ENCODE measurements around the gene PHF23.

Gene PHF23

GRCh38 chr17:7221278-7222092 is 17.8 kb downstream of the PHF23 start:
- in situ Hi-C loops (cut with MboI; ENCODE audit: low sequenced_read_pairs) = no loop called here

- in situ Hi-C loops (cut with MboI; ENCODE audit: low sequenced_read_pairs) = no loop called here
Observed at GRCh38 chr17:7220593-7221277, 18.5 kb downstream of the PHF23 start.

- in situ Hi-C loops (cut with MboI; ENCODE audit: low sequenced_read_pairs) = no loop called here
Observed at GRCh38 chr17:7219812-7220592, 19.3 kb downstream of the PHF23 start, which contains the start of the genes ACADVL and DLG4. TSS of gene ACADVL (plus strand) at chr17:7219938. CDS start at chr17:7219985, 47 bp downstream. TSS of gene DLG4 (minus strand) at chr17:7219836.

- in situ Hi-C loops (cut with MboI; ENCODE audit: low sequenced_read_pairs) = no loop called here
Observed at GRCh38 chr17:7219229-7219811, 19.9 kb downstream of the PHF23 start.

DNA sequence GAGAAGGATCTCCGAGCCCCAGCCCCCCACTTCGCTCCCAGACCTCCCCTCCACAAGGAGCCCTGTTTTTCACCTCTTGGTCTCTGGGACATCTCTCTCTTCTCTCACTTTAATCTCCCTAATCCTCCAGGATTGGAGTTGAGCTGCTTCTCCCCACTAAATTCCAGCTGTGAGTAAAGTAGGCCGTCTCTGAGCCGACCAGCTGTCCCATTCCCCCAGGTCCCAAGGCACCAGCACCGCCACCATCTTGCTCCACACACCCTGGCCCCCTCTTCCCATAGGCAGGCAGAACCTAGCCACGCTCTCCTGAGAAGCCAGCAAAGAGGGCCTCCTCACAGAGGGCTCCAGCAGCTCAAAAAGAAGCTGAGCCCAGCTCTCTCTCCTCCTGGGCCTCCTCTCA is 20.5 kb downstream of the PHF23 start:
- in situ Hi-C loops (cut with MboI; ENCODE audit: low sequenced_read_pairs) = no loop called here

GRCh38 chr17:7218166-7218565 is 21.1 kb downstream of the PHF23 start:
- in situ Hi-C loops (cut with MboI; ENCODE audit: low sequenced_read_pairs) = no loop called here

DNA sequence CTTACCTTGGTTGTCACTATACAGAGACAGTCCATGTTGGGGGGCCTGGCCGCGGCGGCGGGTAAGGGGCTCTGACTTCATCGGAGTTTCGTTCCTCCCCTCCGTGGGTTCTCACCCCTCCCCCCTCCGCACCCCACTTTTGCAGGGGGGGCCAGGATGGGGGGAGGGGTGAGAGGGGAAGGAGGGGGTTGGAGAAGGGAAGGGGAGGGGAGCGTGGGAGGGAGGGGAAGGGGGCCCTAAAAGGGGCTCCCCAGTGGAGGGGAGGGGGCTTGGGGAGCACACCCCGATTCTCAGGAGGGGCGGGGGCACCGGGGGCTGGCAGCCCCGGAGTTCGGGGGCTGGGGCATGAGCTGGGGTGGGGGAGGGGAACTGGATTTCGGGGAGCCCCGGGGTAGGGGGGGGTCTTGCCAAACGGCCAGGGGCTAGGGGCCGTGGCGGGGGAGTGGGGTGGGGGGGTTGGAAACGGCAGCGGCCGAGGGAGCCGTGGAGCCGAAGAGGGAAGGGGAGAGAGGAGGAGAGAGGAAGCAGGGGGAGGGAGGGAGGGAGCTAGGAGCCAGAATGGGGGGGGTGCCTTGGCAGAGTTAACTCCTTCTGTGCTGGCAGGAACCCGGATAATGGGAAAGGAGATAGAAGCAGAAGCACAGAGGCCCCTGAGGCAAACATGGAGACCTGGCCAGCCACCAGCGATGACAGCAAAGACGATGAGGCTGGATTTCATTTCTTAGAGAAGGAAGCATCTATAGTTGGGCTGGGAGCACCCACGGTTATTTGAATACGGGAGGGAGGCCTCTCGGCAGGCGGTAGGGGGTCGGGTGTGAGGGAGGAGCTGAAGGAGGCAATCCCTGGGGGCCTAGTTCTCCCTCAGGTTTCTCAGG is 21.9 kb downstream of the PHF23 start:
- in situ Hi-C loops (cut with MboI; ENCODE audit: low sequenced_read_pairs) = no loop called here

- in situ Hi-C loops (cut with MboI; ENCODE audit: low sequenced_read_pairs) = no loop called here
Observed at GRCh38 chr17:7216242-7217112, 22.8 kb downstream of the PHF23 start.

- in situ Hi-C loops (cut with MboI; ENCODE audit: low sequenced_read_pairs) = no loop called here
Observed at GRCh38 chr17:7215652-7216180, 23.5 kb downstream of the PHF23 start.

DNA sequence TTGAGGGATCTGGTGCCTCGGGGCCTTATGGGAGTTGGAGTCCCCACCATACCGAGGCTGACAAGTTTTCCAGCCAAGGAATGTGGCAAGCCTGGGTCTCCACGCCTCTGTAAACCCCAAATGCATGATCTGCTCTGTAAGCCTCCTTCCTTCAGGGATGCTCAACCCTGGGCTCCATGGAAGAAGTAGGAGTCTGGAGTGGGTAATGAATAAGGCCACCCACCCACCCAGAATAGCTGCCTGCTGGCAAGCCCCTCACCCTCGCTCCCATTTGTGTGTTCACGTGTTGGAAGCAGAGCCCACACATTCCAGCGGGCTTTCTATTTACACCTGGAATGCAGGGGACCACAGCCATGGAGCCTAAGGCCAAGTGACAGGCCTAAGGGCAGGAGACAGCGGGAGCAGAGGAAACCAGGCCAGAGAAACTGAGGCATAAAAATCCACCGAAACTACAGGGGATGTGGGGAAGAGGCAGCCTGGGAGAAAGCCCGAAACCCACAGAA is 24.1 kb downstream of the PHF23 start:
- in situ Hi-C loops (cut with MboI; ENCODE audit: low sequenced_read_pairs) = no loop called here

DNA sequence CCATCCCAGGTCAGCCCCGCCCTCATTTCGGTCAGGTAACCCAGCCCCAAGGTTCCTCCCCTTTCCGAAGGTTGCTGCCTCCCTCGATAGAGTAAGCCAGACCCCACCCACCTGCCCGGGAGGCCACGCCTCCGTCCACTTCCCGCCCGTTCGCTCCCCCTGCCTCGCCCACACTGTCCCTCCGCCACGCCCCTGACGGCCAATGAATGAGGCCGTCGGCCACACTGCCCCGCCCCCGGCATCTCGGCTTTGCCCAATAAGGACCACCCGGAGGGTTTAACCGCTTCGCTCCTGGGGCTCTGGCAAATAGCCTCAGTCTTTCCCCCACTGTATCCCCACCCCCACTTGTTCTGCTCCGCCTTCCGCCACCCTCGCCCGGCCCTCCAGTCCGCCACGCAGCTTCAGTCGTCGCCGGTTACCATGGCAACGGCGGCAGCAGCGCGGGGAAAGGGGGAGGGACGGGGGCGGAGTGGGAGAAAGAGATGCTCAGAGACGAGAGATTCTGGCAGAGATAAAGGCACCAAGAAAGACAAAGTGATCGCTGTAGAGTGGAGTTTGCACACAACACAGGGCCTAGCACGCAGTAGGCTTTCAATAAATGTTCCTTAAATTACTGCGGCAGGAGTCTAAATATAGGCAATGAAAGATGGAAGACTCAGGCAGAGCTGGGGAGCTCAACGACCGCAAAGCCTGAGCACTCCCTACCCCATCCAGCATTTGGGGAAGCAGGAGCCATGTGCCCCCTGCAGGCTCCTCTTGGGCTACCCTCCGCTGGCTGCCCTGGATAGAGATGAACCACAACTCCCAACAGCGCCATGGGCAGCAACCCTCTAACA is 24.7 kb downstream of the PHF23 start:
- in situ Hi-C loops (cut with MboI; ENCODE audit: low sequenced_read_pairs) = no loop called here

DNA sequence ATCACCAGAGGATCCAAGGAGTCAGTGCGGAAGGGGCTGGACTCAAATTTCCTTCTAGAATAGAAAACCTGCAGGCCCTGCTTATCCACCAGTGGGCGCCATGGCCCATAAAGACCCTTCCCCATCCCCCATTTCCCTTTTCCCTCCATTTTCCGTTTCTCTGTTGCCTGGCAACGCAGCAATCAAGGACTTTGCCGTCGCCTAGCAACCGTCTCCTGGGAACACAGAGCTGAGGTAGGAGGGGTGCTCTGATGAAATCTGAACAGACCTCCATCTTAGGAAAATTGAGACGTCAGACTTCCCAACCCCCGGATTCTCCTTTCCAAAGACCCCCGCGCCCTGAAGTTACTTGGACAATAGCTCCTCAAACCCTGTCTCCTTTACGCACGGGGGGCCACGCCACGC is 25.4 kb downstream of the PHF23 start:
- in situ Hi-C loops (cut with MboI; ENCODE audit: low sequenced_read_pairs) = no loop called here

DNA sequence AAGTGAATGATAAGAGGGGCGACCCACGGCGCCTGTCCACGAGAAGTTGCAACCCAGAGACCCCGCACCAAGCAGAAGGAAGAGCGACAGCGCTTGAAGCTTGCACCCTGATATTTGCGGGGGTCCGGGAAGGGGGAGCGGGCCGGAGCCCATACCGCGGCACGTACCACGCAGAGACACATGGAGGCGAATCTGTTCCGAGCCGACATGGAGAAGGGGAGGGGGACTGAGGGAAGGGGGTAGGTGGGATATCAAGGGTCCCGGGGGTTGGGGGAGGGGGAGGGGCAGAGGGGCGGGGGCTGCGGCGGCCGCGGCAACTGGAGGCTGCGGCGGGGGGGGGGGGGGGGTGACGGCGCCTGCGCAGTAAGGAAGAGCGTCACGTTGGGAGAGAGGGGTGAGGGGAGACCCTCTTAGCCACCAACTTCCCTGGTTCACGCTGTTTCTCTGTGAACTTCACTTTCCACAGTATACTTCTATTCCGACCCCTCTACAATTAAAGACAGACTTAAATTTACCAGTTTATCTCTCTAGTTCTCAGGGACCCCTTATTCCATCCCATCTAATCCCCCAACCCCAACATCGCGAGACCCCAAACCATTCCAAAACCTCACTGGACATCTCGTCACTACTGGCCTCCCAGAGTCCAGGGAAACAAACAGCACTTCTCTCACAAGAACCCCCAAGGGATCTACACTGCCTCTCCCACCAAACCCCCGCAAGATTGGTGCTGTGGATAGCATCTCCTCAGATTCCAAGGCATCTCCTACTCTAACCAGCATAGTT is 27.6 kb downstream of the PHF23 start:
- in situ Hi-C loops (cut with MboI; ENCODE audit: low sequenced_read_pairs) = no loop called here

DNA sequence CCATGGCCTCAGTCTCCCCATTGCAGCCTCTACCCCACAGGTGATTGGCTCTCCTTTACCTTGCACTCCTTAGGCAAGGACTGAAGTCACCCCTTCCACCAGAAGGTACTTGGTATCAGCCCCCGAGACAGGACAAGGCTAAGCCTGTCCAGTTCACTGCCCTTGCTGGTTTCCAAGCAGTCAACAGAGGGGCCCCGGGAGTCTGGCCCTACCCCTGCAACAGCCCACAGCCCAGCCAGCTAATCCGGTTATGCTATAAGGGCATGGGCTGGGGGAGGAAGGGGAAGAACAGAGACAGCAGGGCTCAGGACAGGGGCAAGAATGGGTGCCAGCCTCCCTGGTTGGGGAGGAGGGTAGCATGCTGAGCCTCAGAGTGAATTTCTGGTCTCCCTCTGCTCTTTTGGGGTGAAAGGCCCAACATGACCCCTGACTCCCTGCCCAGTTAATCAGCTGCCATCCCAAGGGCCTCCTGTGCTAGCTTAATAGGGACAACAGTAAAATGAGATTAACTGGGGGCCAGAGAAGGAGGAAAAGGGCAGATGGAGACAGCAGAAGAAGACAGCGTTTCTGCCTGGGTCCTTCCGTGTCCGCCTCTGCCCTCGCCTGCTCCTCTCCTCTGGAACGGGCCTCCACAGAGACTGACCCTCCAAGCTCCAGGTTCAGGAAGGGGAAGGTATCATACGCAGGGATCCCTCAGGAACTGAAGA is 30.4 kb downstream of the PHF23 start:
- in situ Hi-C loops (cut with MboI; ENCODE audit: low sequenced_read_pairs) = no loop called here

DNA sequence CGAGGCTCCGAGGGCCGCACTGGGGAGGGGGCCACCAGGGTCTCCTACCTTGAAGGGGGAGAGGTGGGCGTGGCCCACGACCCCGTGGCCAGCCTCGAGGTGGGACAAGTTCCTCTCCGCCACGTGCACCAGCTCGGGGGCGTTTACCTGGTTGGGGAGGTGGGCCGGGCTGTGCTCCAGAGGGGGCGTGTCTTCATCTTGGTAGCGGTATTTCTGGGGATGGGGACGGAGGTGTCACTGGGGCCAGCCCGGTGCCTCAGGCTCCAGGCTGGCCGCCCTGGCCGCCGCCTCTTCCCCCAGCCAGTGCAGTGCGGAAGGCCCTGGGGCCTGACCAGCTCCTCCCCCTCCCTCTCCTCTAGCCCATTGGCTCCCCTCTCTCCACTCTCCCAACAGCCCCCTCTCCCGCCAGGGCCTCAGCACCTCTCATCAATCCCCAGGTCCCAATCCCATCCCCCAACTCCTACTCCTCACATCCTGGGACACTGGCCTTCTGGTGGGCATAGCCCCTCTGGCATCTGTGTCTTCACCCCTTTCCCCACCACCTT is 31.2 kb downstream of the PHF23 start:
- in situ Hi-C loops (cut with MboI; ENCODE audit: low sequenced_read_pairs) = no loop called here

Measured in HL-60/S4 treated with phorbol 12-myristate 13-acetate at 8.2 ng/mL for 4 days and 3 days (cell line).